Thyroid gland (tissue), 4 donors: ENCODE measurements around the gene CREBBP.

Source experiments
- CTCF ChIP-seq, 6 experiments: fragments of 200-600 bp in 3 of 6; fragments of 450-650 bp in 3 of 6; sonication (generic) in 3 of 6; IDR thresholded peaks; one replicate each; pipeline ENCODE4 v1.5.1; 2016 to 2019; ENCODE audit warnings: antibody characterized with exemption in 6 of 6, mild to moderate bottlenecking in 2 of 6, inconsistent platforms in 1 of 6, moderate library complexity in 1 of 6
- POLR2A ChIP-seq, 2 donors: fragments of 450-650 bp; IDR thresholded peaks; one replicate each; pipeline ENCODE4 v1.6.1; 2017; ENCODE audit warnings: antibody characterized with exemption in 2 of 2, mild to moderate bottlenecking in 2 of 2, moderate library complexity in 1 of 2

GRCh38 chr16:3837851-3838586, 42.5 kb downstream of the CREBBP start:
- TF ChIP-seq CTCF (IDR thresholded peaks at IDR 0.05) = no peak
- no peak for TF ChIP-seq POLR2A (IDR thresholded peaks at IDR 0.05)
